K562 (cell line): ENCODE measurements around the gene RANGAP1. TPM values are rescaled to one million over a fixed set of nuclear protein-coding genes. Genes with fewer than 3 reads are reported as not detected.

Experiments
- ARID1B ChIP-seq: fragments of 450-650 bp; IDR thresholded peaks from 2 replicates; pipeline ENCODE4 v1.6.1; 2016; ENCODE audit warnings: antibody characterized with exemption, mild to moderate bottlenecking, inconsistent platforms
- CREB3L1 ChIP-seq: fragments of 450-650 bp; IDR thresholded peaks from 2 replicates; pipeline ENCODE4 v1.6.1; 2014; ENCODE audit warnings: low read depth, mild to moderate bottlenecking, moderate library complexity, borderline replicate concordance
- E2F4 ChIP-seq: sonication (generic); formaldehyde crosslinking; IDR thresholded peaks from 2 replicates; pipeline ENCODE4 v1.8.0; 2022; ENCODE audit warnings: mild to moderate bottlenecking, low read depth, missing genetic modification reagents
- FOSL1 ChIP-seq: fragments of 200-800 bp; sonication (Bioruptor generic); conservative IDR thresholded peaks from 2 replicates; pipeline ENCODE4 v1.6.1; 2016; ENCODE audit warnings: missing genetic modification characterization, missing compliant biosample characterization
- HNRNPLL ChIP-seq: fragments of 200-400 bp; formaldehyde crosslinking; IDR thresholded peaks from 2 replicates; pipeline ENCODE4 v1.6.1; 2017; ENCODE audit warnings: low read length, low read depth, mild to moderate bottlenecking; ENCODE audit not compliant: poor library complexity, severe bottlenecking
- HOXB6 ChIP-seq: fragments of 250-450 bp; sonication (Bioruptor Pico); IDR thresholded peaks from 2 replicates; pipeline ENCODE4 v1.5.1; 2022; ENCODE audit warnings: mild to moderate bottlenecking, borderline replicate concordance
- JUND ChIP-seq, 2 experiments: IDR thresholded peaks; 2 replicates in 1 of 2; 3 replicates in 1 of 2; pipeline ENCODE4 v1.6.1; 2011; ENCODE audit warnings: borderline replicate concordance in 2 of 2, low read depth in 2 of 2, low read length in 2 of 2, improper control_type of control experiment in 1 of 2, missing biosample characterization in 1 of 2, missing genetic modification characterization in 1 of 2, missing genetic modification reagents in 1 of 2
- LCOR ChIP-seq: sonication (generic); formaldehyde crosslinking; IDR thresholded peaks from 2 replicates; pipeline ENCODE4 v1.8.0; 2022; ENCODE audit warnings: mild to moderate bottlenecking, missing genetic modification reagents
- LEF1 ChIP-seq: fragments of 450-650 bp; IDR thresholded peaks from 2 replicates; pipeline ENCODE4 v1.6.1; 2016; ENCODE audit warnings: mild to moderate bottlenecking
- MTA2 ChIP-seq: fragments of 450-650 bp; IDR thresholded peaks from 2 replicates; pipeline ENCODE4 v1.6.1; 2016; ENCODE audit warnings: low read depth
- NFXL1 ChIP-seq: fragments of 450-650 bp; formaldehyde crosslinking; IDR thresholded peaks from 2 replicates; pipeline ENCODE4 v1.4.0; 2021; ENCODE audit warnings: mild to moderate bottlenecking
- OTX1 ChIP-seq: fragments of 450-650 bp; formaldehyde crosslinking; IDR thresholded peaks from 2 replicates; pipeline ENCODE4 v1.4.0; 2022; ENCODE audit warnings: mild to moderate bottlenecking
- PCBP1 ChIP-seq: fragments of 200-400 bp; formaldehyde crosslinking; IDR thresholded peaks from 2 replicates; pipeline ENCODE4 v1.6.1; 2018; ENCODE audit warnings: mild to moderate bottlenecking, low read depth, low read length; ENCODE audit not compliant: poor library complexity, severe bottlenecking
- PHTF2 ChIP-seq: fragments of 250-450 bp; sonication (Bioruptor Pico); IDR thresholded peaks from 2 replicates; pipeline ENCODE4 v1.5.0; 2021; ENCODE audit warnings: mild to moderate bottlenecking
- SIN3A ChIP-seq, 2 experiments: fragments of 150-350 bp in 1 of 2; IDR thresholded peaks; 2 replicates each; pipeline ENCODE4 v1.6.1; 2011 to 2016; ENCODE audit warnings: borderline replicate concordance in 2 of 2, low read depth in 2 of 2, low read length in 2 of 2, mild to moderate bottlenecking in 2 of 2, moderate library complexity in 2 of 2; ENCODE audit not compliant: control insufficient read depth in 1 of 2
- TAF9B ChIP-seq: fragments of 450-650 bp; IDR thresholded peaks from 2 replicates; pipeline ENCODE4 v1.6.1; 2018; ENCODE audit warnings: mild to moderate bottlenecking; ENCODE audit not compliant: partially characterized antibody
- TCFL5 ChIP-seq: fragments of 250-450 bp; sonication (Bioruptor Pico); conservative IDR thresholded peaks from 2 replicates; pipeline ENCODE4 v1.6.1; 2021; ENCODE audit warnings: mild to moderate bottlenecking, moderate library complexity, matching md5 sums
- TFAP4 ChIP-seq: sonication (generic); formaldehyde crosslinking; IDR thresholded peaks from 2 replicates; pipeline ENCODE4 v1.8.0; 2022; ENCODE audit warnings: missing genetic modification reagents, mild to moderate bottlenecking, moderate library complexity, borderline replicate concordance
- ZBTB9 ChIP-seq: fragments of 450-650 bp; formaldehyde crosslinking; IDR thresholded peaks from 2 replicates; pipeline ENCODE4 v1.4.0; 2020; ENCODE audit warnings: mild to moderate bottlenecking, moderate library complexity
- ZFP91 ChIP-seq: sonication (generic); formaldehyde crosslinking; IDR thresholded peaks from 2 replicates; pipeline ENCODE4 v1.8.0; 2022; ENCODE audit warnings: mild to moderate bottlenecking, missing genetic modification reagents
- ZNF766 ChIP-seq: fragments of 200-800 bp; sonication (Bioruptor generic); conservative IDR thresholded peaks from 2 replicates; pipeline ENCODE4 v1.6.1; 2016; ENCODE audit warnings: missing genetic modification characterization, missing compliant biosample characterization
- polyA plus RNA-seq, 8 experiments: library from polyadenylated mRNA; depleted of rRNA in 4 of 8; stranded (reverse) in 5 of 8; unstranded in 3 of 8; fragments of >200 nt; fragmentation: Nextera tagmentation in 2 of 8; fragmentation: Illumina TruSeq in 1 of 8; extraction: Ambion mirVana in 2 of 8; extraction: Trizol in 1 of 8; gene quantifications; 2 replicates each; pipeline versions ENCODE4 v1.2.1 to v1.2.3, GENCODE V29; 2011 to 2014; ENCODE audit warnings: inconsistent platforms in 1 of 8, missing spikeins in 1 of 8
- total RNA-seq, 7 experiments: library from RNA; depleted of rRNA in 6 of 7; stranded (reverse); fragments of >200 nt in 6 of 7; fragmentation: Illumina TruSeq in 2 of 7; extraction: Trizol in 2 of 7; gene quantifications; 2 replicates each; pipeline versions ENCODE4 v1.2.1 to v1.2.3, GENCODE V29; 2011 to 2021; ENCODE audit warnings: low replicate concordance in 1 of 7

RANGAP1 gene
- total and polyA plus RNA-seq, 9 of the 15 experiments (the other 6 are each of a cell fraction or from before 2014, with no cell fraction given): 2.1 to 104 (median 50.6) TPM

- TF ChIP-seq PCBP1 (no peak), FOSL1 (tag) (peak; percentile 89), CREB3L1 (no peak), ARID1B (peak; percentile 23; the same call in 1 of the 2 replicates), TAF9B (no peak), TCFL5 (CRISPR knock-in tag) (no peak), LCOR (no peak), HOXB6 (CRISPR knock-in tag) (no peak), NFXL1 (CRISPR knock-in tag) (no peak), OTX1 (CRISPR knock-in tag) (no peak), ZBTB9 (no peak), ZFP91 (CRISPR knock-in tag) (no peak), PHTF2 (CRISPR knock-in tag) (no peak), TFAP4 (CRISPR knock-in tag) (no peak; the same call in 1 of the 2 replicates), MTA2 (no peak), LEF1 (no peak), E2F4 (CRISPR knock-in tag) (no peak), SIN3A (IDR thresholded peaks at IDR 0.05; ENCODE audit: borderline replicate concordance in 2 of 2, control insufficient read depth in 1 of 2, low read depth in 2 of 2, low read length in 2 of 2) (peak in 1 of 2 experiments; percentile 23; a peak in 1 of 4 replicates), JUND (IDR thresholded peaks at IDR 0.05; ENCODE audit: borderline replicate concordance, low read depth, low read length) (peak; percentile 84), JUND (tag; IDR thresholded peaks at IDR 0.05; ENCODE audit: borderline replicate concordance, low read depth, low read length) (peak; percentile 63; the same call in 1 of the 3 replicates), HNRNPLL (no peak), ZNF766 (CRISPR knock-in tag) (no peak)
Measured at GRCh38 chr22:41285441-41285819, 557 bp downstream of the RANGAP1 start (continued).
